Liver (tissue), 9 donors: Measurements from ENCODE around the gene FRMD4A. TPM values are rescaled to one million over a fixed set of nuclear protein-coding genes. Genes with fewer than 3 reads are reported as not detected.

Experiments used
- DNase-seq: peaks from one replicate; pipeline ENCODE4 v3.0.0-alpha.2; 2017; ENCODE audit warnings: low spot score
- H3K27ac ChIP-seq, 2 donors: one replicate each; pipeline ENCODE4 v1.7.0; 2013; ENCODE audit warnings: inconsistent platforms in 2 of 2, low read length in 2 of 2, control low read depth in 1 of 2, low read depth in 1 of 2, mild to moderate bottlenecking in 1 of 2
- H3K27me3 ChIP-seq, 4 donors: one replicate each; pipeline versions ENCODE4 v1.6.1 to v1.7.0; 2013; ENCODE audit warnings: low read length in 3 of 4, inconsistent platforms in 1 of 4, mild to moderate bottlenecking in 1 of 4, moderate library complexity in 1 of 4; ENCODE audit not compliant: control insufficient read depth in 4 of 4, insufficient read depth in 4 of 4
- H3K36me3 ChIP-seq, 4 donors: one replicate each; pipeline versions ENCODE4 v1.6.1 to v1.7.0; 2013; ENCODE audit warnings: low read length in 3 of 4, mild to moderate bottlenecking in 3 of 4, low read depth in 1 of 4, moderate library complexity in 1 of 4; ENCODE audit not compliant: control insufficient read depth in 4 of 4, insufficient read depth in 3 of 4
- H3K4me1 ChIP-seq, 4 donors: one replicate each; pipeline versions ENCODE4 v1.6.1 to v1.7.0; 2013; ENCODE audit warnings: low read length in 3 of 4, mild to moderate bottlenecking in 3 of 4, moderate library complexity in 1 of 4; ENCODE audit not compliant: control insufficient read depth in 4 of 4, insufficient read depth in 4 of 4
- H3K4me3 ChIP-seq, 3 donors: one replicate each; pipeline versions ENCODE4 v1.6.1 to v1.7.0; 2013; ENCODE audit warnings: low read length in 3 of 3, control low read depth in 1 of 3, low read depth in 1 of 3, mild to moderate bottlenecking in 1 of 3
- H3K9ac ChIP-seq, 2 donors: one replicate each; pipeline ENCODE4 v1.7.0; 2013; ENCODE audit warnings: low read length in 2 of 2, mild to moderate bottlenecking in 2 of 2, moderate library complexity in 2 of 2, control low read depth in 1 of 2, low read depth in 1 of 2
- H3K9me3 ChIP-seq, 4 donors: one replicate each; pipeline versions ENCODE4 v1.6.1 to v1.7.0; 2013; ENCODE audit warnings: low read length in 3 of 4; ENCODE audit not compliant: control insufficient read depth in 4 of 4
- ATF3 ChIP-seq: IDR thresholded peaks from 2 replicates; pipeline ENCODE4 v1.6.1; 2016; ENCODE audit warnings: antibody characterized with exemption
- CTCF ChIP-seq: fragments of 150-350 bp; IDR thresholded peaks from 2 replicates; pipeline ENCODE4 v1.5.1; 2017; ENCODE audit warnings: improper control_type of control experiment, low read depth, low read length; ENCODE audit not compliant: missing input control
- EGR1 ChIP-seq, 2 donors: IDR thresholded peaks; 2 replicates each; pipeline ENCODE4 v1.6.1; 2016 to 2018; ENCODE audit warnings: antibody characterized with exemption in 2 of 2, low read depth in 2 of 2
- FOXA1 ChIP-seq: IDR thresholded peaks from 2 replicates; pipeline ENCODE4 v1.6.1; 2016; ENCODE audit warnings: antibody characterized with exemption
- FOXA2 ChIP-seq: IDR thresholded peaks from 2 replicates; pipeline ENCODE4 v1.6.1; 2016; ENCODE audit warnings: antibody characterized with exemption
- GABPA ChIP-seq, 2 donors: IDR thresholded peaks in 1 of 2; conservative IDR thresholded peaks in 1 of 2; 2 replicates each; pipeline ENCODE4 v1.6.1; 2016; ENCODE audit warnings: antibody characterized with exemption in 2 of 2, mild to moderate bottlenecking in 1 of 2, moderate library complexity in 1 of 2
- HNF4A ChIP-seq, 2 donors: conservative IDR thresholded peaks; 2 replicates each; pipeline ENCODE4 v1.6.1; 2016; ENCODE audit warnings: antibody characterized with exemption in 2 of 2, mild to moderate bottlenecking in 2 of 2
- HNF4G ChIP-seq: IDR thresholded peaks from 2 replicates; pipeline ENCODE4 v1.6.1; 2016; ENCODE audit warnings: antibody characterized with exemption
- JUND ChIP-seq, 2 donors: IDR thresholded peaks; 2 replicates each; pipeline ENCODE4 v1.6.1; 2016; ENCODE audit warnings: antibody characterized with exemption in 2 of 2
- NR2F2 ChIP-seq: IDR thresholded peaks from 2 replicates; pipeline ENCODE4 v1.6.1; 2016; ENCODE audit warnings: antibody characterized with exemption
- RAD21 ChIP-seq, 2 donors: IDR thresholded peaks; 2 replicates each; pipeline ENCODE4 v1.6.1; 2016; ENCODE audit warnings: antibody characterized with exemption in 2 of 2, mild to moderate bottlenecking in 2 of 2
- RXRA ChIP-seq, 2 donors: IDR thresholded peaks; 2 replicates each; pipeline ENCODE4 v1.6.1; 2017 to 2018; ENCODE audit warnings: antibody characterized with exemption in 2 of 2, mild to moderate bottlenecking in 1 of 2
- SP1 ChIP-seq: IDR thresholded peaks from 2 replicates; pipeline ENCODE4 v1.6.1; 2018; ENCODE audit warnings: antibody characterized with exemption, mild to moderate bottlenecking
- TAF1 ChIP-seq: conservative IDR thresholded peaks from 2 replicates; pipeline ENCODE4 v1.6.1; 2016; ENCODE audit warnings: antibody characterized with exemption, mild to moderate bottlenecking
- YY1 ChIP-seq: IDR thresholded peaks from 2 replicates; pipeline ENCODE4 v1.6.1; 2016; ENCODE audit warnings: antibody characterized with exemption, mild to moderate bottlenecking
- WGBS: extraction: QIAGEN DNeasy Blood & Tissue Kit; methylation state at CpG from one replicate; pipeline ENCODE4 v1.1.7; 2013; 5-methylcytosine and 5-hydroxymethylcytosine counted together
- polyA plus RNA-seq, 2 donors: library from polyadenylated mRNA; stranded (reverse) in 1 of 2; unstranded in 1 of 2; fragments of 200-250 nt in 1 of 2; fragments of >200 nt in 1 of 2; fragmentation: Nextera tagmentation in 1 of 2; extraction: Ambion mirVana in 1 of 2; gene quantifications; one replicate each; pipeline versions ENCODE4 v1.2.1 to v1.2.3, GENCODE V29; 2013 to 2015
- total RNA-seq, 2 donors: library from RNA; depleted of rRNA; stranded (reverse); fragments of >200 nt; gene quantifications; one replicate each; pipeline ENCODE4 v1.2.3, GENCODE V29; 2014
- TF ChIP-seq, protein P1 (sequence below): IDR thresholded peaks from 2 replicates; pipeline ENCODE4 v1.6.1; 2016; ENCODE audit warnings: antibody characterized with exemption
- donor health status: healthy.
- donor health status: healthy.
- donor health status: healthy.
- donor health status: healthy.
- donor health status: healthy.

The FRMD4A gene
- total and polyA plus RNA-seq, 4 donors = 8.2 to 34.3 (median 13.1) TPM

DNA sequence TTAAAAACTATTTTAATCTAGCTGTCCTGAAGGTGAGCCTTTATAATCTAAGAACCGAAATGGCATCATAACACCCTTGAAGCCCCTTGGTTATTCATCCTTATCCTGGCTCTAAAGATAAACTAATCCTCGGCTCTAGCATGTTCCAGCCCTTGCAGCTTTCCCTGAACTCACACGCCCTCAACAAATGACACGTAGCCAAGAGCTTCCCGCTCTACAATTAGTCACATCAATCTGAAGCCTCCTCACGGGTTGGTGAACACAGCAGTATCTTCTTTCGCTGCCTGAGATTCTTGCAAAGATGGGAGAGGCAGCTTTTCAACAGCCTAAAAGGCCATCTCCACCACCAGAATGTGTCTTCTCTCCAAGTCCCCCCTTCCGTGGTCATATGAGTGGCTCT is 4.1 kb downstream of the FRMD4A start (continued):
- TF ChIP-seq CTCF (no peak), HNF4A (conservative IDR thresholded peaks at IDR 0.05) (no peak), JUND (IDR thresholded peaks at IDR 0.05) (no peak), SP1 (no peak)

GRCh38 chr10:14325325-14325955 is 5.3 kb downstream of the FRMD4A start:
- no peak overlapping the region for H3K27ac ChIP-seq
- DNase-seq = peak; percentile 50
- WGBS = 32% methylated on average over 4 of the region's 4 CpGs

DNA sequence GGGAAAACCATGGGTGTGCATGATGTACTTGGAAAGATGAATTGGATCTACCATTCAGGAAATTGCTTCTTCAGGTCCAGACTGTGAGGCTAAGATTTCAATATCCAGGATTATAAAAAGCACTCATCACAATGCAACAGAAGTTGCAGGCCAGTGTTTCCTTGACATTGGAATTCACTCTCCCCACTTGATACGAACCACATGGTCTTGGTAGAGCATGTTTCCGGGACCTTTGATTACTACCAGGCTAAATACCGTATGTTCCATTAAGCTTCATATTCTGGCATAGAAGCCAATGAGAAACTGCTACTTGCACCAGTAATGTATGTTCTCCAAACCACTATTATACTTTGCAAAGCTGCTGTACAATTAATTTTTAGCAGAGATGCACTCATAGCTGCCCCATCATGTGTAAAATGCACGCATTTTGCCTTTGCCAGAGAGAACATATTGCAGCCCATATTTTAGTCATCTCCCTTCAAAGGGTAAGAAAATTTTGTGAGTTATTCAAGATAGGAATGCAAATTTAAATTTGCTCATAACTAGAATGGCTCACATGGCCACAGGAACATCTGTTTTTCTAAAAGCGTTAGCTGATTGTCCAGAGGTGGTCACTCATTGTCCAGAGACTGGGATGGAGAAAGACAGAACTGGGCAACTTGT is 8.1 kb downstream of the FRMD4A start:
- Histone ChIP-seq H3K27ac (no peak overlapping the region), H3K9me3 (no peaks in the 10 kb centered on the region), H3K9ac (no peak overlapping the region), H3K36me3 (no peaks in the 10 kb centered on the region), H3K27me3 (peaks cover 0 to 3% (median 0%) of the 10 kb centered on the region in 4 donors), H3K4me3 (no peak overlapping the region), H3K4me1 (no peaks in the 10 kb centered on the region)
- WGBS = 73% methylated on average over 5 of the region's 5 CpGs
- TF ChIP-seq TAF1 = no peak
- TF ChIP-seq FOXA1 = no peak
- TF ChIP-seq EGR1 (IDR thresholded peaks at IDR 0.05; ENCODE audit: low read depth in 2 of 2) = no peak
- no peak for TF ChIP-seq YY1
- TF ChIP-seq RXRA (IDR thresholded peaks at IDR 0.05) = no peak
- TF ChIP-seq RAD21 (IDR thresholded peaks at IDR 0.05) = no peak
- TF ChIP-seq NR2F2 = no peak
- no peak for TF ChIP-seq CTCF
- no peak for TF ChIP-seq ATF3
- TF ChIP-seq SP1 = no peak
- TF ChIP-seq JUND (IDR thresholded peaks at IDR 0.05) = no peak
- no peak for TF ChIP-seq HNF4G
- no peak for TF ChIP-seq FOXA2
- TF ChIP-seq, protein P1, sequence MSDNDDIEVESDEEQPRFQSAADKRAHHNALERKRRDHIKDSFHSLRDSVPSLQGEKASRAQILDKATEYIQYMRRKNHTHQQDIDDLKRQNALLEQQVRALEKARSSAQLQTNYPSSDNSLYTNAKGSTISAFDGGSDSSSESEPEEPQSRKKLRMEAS = no peak
- TF ChIP-seq HNF4A (conservative IDR thresholded peaks at IDR 0.05) = no peak
- no peak for DNase-seq

More at GRCh38 chr10:14325325-14325955, 5.3 kb downstream of the FRMD4A start:
- Histone ChIP-seq H3K9me3 (no peaks in the 10 kb centered on the region), H3K36me3 (no peaks in the 10 kb centered on the region), H3K27me3 (peaks cover 0 to 4% (median 0%) of the 10 kb centered on the region in 4 donors), H3K4me3 (no peak overlapping the region), H3K9ac (no peak overlapping the region), H3K4me1 (no peaks in the 10 kb centered on the region)
- TF ChIP-seq RAD21 (IDR thresholded peaks at IDR 0.05) (peak; percentile 82 to 83), CTCF (peak; percentile 51), GABPA (IDR thresholded peaks at IDR 0.05 in 1 of 2, conservative IDR thresholded peaks at IDR 0.05 in 1 of 2) (no peak)
